HEK293 (cell line): ENCODE results near the gene HSPG2.

ENCODE experiments used
- CTCF ChIA-PET: fragments of 350-600 bp; formaldehyde crosslinking; extraction: SDS; loops from one replicate; lab custom pipeline; 2021; ENCODE audit warnings: antibody characterized with exemption; lab: Yijun Ruan, JAX
- POLR2A ChIA-PET: fragments of 300-600 bp; formaldehyde crosslinking; extraction: SDS; loops from one replicate; lab custom pipeline; 2020; ENCODE audit warnings: antibody characterized with exemption, inconsistent platforms; lab: Yijun Ruan, JAX
- H3K27ac ChIP-seq: fragments of 200-500 bp; sonication (Bioruptor generic); 2 replicates; pipeline ENCODE4 v1.5.1; 2014; ENCODE audit warnings: low read depth, low read length, control low read depth, inconsistent platforms; ENCODE audit errors: extremely low read depth
- H3K36me3 ChIP-seq, 2 experiments: fragments of 200-500 bp in 1 of 2; sonication (Bioruptor generic) in 1 of 2; 1 replicate in 1 of 2; 2 replicates in 1 of 2; pipeline ENCODE4 v1.5.1; 2014 to 2017; ENCODE audit warnings: inconsistent platforms in 2 of 2, low read length in 2 of 2; ENCODE audit not compliant: control insufficient read depth in 2 of 2, insufficient read depth in 1 of 2
- H3K4me1 ChIP-seq: fragments of 200-500 bp; sonication (Bioruptor generic); 2 replicates; pipeline ENCODE4 v1.5.1; 2014; ENCODE audit warnings: mild to moderate bottlenecking, low read length, inconsistent platforms; ENCODE audit not compliant: control insufficient read depth, insufficient read depth
- H3K4me3 ChIP-seq: 2 replicates; pipeline ENCODE4 v1.5.1; 2011; ENCODE audit warnings: low read depth, mild to moderate bottlenecking, control low read depth, low read length, moderate library complexity
- H3K9me3 ChIP-seq: fragments of 200-500 bp; sonication (Bioruptor generic); 2 replicates; pipeline ENCODE4 v1.5.1; 2014; ENCODE audit warnings: low read depth, low read length, inconsistent platforms; ENCODE audit not compliant: control insufficient read depth, insufficient read depth
- FEZF1 ChIP-seq: fragments of 450-650 bp; formaldehyde crosslinking; IDR thresholded peaks from 2 replicates; pipeline ENCODE4 v1.5.1; 2016; ENCODE audit warnings: missing biosample characterization, missing genetic modification characterization
- GLIS2 ChIP-seq: fragments of 450-650 bp; formaldehyde crosslinking; IDR thresholded peaks from 2 replicates; pipeline ENCODE4 v1.5.1; 2016; ENCODE audit warnings: missing biosample characterization, missing genetic modification characterization
- SP7 ChIP-seq: fragments of 450-650 bp; formaldehyde crosslinking; IDR thresholded peaks from 2 replicates; pipeline ENCODE4 v1.5.1; 2016; ENCODE audit warnings: missing biosample characterization, missing genetic modification characterization
- TRIM28 ChIP-seq: IDR thresholded peaks from 2 replicates; pipeline ENCODE4 v1.6.1; 2011; ENCODE audit warnings: low read length, control low read depth, borderline replicate concordance
- ZFP69B ChIP-seq: fragments of 450-650 bp; formaldehyde crosslinking; IDR thresholded peaks from 2 replicates; pipeline ENCODE4 v1.5.1; 2016; ENCODE audit warnings: missing biosample characterization, missing genetic modification characterization
- ZIC2 ChIP-seq: fragments of 450-650 bp; formaldehyde crosslinking; IDR thresholded peaks from 2 replicates; pipeline ENCODE4 v1.5.1; 2016; ENCODE audit warnings: missing biosample characterization, missing genetic modification characterization
- ZNF169 ChIP-seq: fragments of 450-650 bp; formaldehyde crosslinking; IDR thresholded peaks from 2 replicates; pipeline ENCODE4 v1.5.1; 2016; ENCODE audit warnings: missing biosample characterization, missing genetic modification characterization
- ZNF473 ChIP-seq: fragments of 450-650 bp; formaldehyde crosslinking; IDR thresholded peaks from 2 replicates; pipeline ENCODE4 v1.5.1; 2017; ENCODE audit warnings: missing biosample characterization, missing genetic modification characterization
- ZNF521 ChIP-seq: fragments of 450-650 bp; formaldehyde crosslinking; IDR thresholded peaks from 2 replicates; pipeline ENCODE4 v1.5.1; 2017; ENCODE audit warnings: missing biosample characterization, mild to moderate bottlenecking, missing genetic modification characterization
- ZNF529 ChIP-seq: fragments of 450-650 bp; formaldehyde crosslinking; IDR thresholded peaks from 2 replicates; pipeline ENCODE4 v1.5.1; 2017; ENCODE audit warnings: missing genetic modification characterization, missing biosample characterization; ENCODE audit not compliant: insufficient replicate concordance
- ZNF629 ChIP-seq: fragments of 450-650 bp; formaldehyde crosslinking; IDR thresholded peaks from 2 replicates; pipeline ENCODE4 v1.5.1; 2017; ENCODE audit warnings: missing biosample characterization, missing genetic modification characterization
- TF ChIP-seq, protein P1 (sequence below): fragments of 450-650 bp; formaldehyde crosslinking; IDR thresholded peaks from 2 replicates; pipeline ENCODE4 v1.5.1; 2016; ENCODE audit warnings: missing biosample characterization, missing genetic modification characterization
- TF ChIP-seq, protein P2 (sequence below): fragments of 450-650 bp; formaldehyde crosslinking; IDR thresholded peaks from 2 replicates; pipeline ENCODE4 v1.5.1; 2016; ENCODE audit warnings: missing biosample characterization, missing genetic modification characterization
- TF ChIP-seq, protein P3 (sequence below): fragments of 450-650 bp; formaldehyde crosslinking; IDR thresholded peaks from 2 replicates; pipeline ENCODE4 v1.5.1; 2016; ENCODE audit warnings: missing biosample characterization, missing genetic modification characterization
- TF ChIP-seq, protein P4 (sequence below): fragments of 450-650 bp; formaldehyde crosslinking; IDR thresholded peaks from 2 replicates; pipeline ENCODE4 v1.5.1; 2016; ENCODE audit warnings: missing biosample characterization, missing genetic modification characterization

HSPG2 gene

DNA sequence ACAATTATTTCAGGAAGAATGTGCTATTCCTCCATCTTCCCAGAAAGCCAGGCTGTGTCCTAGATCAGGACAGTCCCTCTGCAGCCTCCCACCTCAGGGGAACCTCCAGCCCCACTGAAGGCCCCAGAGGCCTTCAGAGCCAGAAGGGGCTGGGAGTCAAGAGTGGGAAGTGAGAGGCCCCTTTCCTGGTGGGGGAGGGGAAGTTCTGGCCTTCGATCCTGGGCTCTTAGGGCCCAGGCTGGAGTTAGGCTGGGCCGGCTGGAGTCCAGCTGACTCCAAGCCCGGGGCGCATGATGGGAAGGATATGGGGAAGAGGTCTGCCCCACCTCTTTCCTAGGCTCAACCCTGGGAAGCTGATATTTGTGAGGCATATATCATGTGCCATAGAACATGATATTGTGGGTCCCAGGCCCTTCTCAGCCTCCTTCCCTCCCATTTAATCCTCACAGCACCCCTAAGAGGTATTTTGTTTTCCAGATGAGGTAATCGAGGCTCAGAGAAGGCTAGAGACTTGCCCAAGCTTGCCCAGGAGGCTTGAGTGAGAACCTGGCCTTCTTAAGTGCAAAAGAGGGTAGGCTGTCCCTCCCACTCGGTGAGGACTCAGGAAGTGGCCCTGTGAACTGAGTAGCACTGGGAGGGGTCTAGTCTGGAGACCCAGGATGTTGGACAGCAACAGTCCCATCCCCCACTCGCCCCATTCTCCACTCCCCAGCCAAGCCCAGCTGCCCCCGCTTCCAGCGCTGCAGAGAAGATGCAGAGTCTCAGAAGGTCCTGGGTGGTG lies 18.6 kb upstream of the HSPG2 start:
- H3K4me1 ChIP-seq, result peaks cover 6% of the 10 kb centered on the region; the same call in 1 of the 2 replicates
- H3K27ac ChIP-seq, result no peak overlapping the region; the same call in 1 of the 2 replicates
- H3K9me3 ChIP-seq, result no peaks in the 10 kb centered on the region
- H3K36me3 ChIP-seq, result no peaks in the 10 kb centered on the region
- no peak overlapping the region for H3K4me3 ChIP-seq
- POLR2A ChIA-PET, result interaction anchor here (1.3 kb wide), 1 partner anchor 17 kb away, joined by 3 read pairs; no protein-coding TSS in a partner anchor
- TF ChIP-seq GLIS2 (tag by site-specific recombination), result no peak
- no peak for TF ChIP-seq ZNF473 (tag by site-specific recombination)
- TF ChIP-seq TRIM28, result no peak
- 0 out of 2 replicates have a peak, but pooled peaks have one; percentile 19 for TF ChIP-seq ZNF629 (tag by site-specific recombination)
- no peak for TF ChIP-seq ZIC2 (tag by site-specific recombination)
- 0 out of 2 replicates have a peak, but pooled peaks have one; percentile 22 for TF ChIP-seq SP7
- no peak for TF ChIP-seq FEZF1 (tag by site-specific recombination)
- TF ChIP-seq ZNF169, result no peak
- TF ChIP-seq, protein P1, sequence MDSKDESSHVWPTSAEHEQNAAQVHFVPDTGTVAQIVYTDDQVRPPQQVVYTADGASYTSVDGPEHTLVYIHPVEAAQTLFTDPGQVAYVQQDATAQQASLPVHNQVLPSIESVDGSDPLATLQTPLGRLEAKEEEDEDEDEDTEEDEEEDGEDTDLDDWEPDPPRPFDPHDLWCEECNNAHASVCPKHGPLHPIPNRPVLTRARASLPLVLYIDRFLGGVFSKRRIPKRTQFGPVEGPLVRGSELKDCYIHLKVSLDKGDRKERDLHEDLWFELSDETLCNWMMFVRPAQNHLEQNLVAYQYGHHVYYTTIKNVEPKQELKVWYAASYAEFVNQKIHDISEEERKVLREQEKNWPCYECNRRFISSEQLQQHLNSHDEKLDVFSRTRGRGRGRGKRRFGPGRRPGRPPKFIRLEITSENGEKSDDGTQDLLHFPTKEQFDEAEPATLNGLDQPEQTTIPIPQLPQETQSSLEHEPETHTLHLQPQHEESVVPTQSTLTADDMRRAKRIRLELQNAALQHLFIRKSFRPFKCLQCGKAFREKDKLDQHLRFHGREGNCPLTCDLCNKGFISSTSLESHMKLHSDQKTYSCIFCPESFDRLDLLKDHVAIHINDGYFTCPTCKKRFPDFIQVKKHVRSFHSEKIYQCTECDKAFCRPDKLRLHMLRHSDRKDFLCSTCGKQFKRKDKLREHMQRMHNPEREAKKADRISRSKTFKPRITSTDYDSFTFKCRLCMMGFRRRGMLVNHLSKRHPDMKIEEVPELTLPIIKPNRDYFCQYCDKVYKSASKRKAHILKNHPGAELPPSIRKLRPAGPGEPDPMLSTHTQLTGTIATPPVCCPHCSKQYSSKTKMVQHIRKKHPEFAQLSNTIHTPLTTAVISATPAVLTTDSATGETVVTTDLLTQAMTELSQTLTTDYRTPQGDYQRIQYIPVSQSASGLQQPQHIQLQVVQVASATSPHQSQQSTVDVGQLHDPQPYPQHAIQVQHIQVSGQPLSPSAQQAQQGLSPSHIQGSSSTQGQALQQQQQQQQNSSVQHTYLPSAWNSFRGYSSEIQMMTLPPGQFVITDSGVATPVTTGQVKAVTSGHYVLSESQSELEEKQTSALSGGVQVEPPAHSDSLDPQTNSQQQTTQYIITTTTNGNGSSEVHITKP (tag by site-specific recombination), result peak; percentile 74
- TF ChIP-seq, protein P2, sequence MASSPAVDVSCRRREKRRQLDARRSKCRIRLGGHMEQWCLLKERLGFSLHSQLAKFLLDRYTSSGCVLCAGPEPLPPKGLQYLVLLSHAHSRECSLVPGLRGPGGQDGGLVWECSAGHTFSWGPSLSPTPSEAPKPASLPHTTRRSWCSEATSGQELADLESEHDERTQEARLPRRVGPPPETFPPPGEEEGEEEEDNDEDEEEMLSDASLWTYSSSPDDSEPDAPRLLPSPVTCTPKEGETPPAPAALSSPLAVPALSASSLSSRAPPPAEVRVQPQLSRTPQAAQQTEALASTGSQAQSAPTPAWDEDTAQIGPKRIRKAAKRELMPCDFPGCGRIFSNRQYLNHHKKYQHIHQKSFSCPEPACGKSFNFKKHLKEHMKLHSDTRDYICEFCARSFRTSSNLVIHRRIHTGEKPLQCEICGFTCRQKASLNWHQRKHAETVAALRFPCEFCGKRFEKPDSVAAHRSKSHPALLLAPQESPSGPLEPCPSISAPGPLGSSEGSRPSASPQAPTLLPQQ (tag by site-specific recombination), result peak; percentile 87
- 0 out of 2 replicates have a peak, but pooled peaks have one; percentile 54 for TF ChIP-seq ZFP69B (tag by site-specific recombination)
- TF ChIP-seq ZNF521 (tag by site-specific recombination), result no peak
- TF ChIP-seq, protein P3, sequence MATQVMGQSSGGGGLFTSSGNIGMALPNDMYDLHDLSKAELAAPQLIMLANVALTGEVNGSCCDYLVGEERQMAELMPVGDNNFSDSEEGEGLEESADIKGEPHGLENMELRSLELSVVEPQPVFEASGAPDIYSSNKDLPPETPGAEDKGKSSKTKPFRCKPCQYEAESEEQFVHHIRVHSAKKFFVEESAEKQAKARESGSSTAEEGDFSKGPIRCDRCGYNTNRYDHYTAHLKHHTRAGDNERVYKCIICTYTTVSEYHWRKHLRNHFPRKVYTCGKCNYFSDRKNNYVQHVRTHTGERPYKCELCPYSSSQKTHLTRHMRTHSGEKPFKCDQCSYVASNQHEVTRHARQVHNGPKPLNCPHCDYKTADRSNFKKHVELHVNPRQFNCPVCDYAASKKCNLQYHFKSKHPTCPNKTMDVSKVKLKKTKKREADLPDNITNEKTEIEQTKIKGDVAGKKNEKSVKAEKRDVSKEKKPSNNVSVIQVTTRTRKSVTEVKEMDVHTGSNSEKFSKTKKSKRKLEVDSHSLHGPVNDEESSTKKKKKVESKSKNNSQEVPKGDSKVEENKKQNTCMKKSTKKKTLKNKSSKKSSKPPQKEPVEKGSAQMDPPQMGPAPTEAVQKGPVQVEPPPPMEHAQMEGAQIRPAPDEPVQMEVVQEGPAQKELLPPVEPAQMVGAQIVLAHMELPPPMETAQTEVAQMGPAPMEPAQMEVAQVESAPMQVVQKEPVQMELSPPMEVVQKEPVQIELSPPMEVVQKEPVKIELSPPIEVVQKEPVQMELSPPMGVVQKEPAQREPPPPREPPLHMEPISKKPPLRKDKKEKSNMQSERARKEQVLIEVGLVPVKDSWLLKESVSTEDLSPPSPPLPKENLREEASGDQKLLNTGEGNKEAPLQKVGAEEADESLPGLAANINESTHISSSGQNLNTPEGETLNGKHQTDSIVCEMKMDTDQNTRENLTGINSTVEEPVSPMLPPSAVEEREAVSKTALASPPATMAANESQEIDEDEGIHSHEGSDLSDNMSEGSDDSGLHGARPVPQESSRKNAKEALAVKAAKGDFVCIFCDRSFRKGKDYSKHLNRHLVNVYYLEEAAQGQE (tag by site-specific recombination), result peak; percentile 66
- TF ChIP-seq, protein P4, sequence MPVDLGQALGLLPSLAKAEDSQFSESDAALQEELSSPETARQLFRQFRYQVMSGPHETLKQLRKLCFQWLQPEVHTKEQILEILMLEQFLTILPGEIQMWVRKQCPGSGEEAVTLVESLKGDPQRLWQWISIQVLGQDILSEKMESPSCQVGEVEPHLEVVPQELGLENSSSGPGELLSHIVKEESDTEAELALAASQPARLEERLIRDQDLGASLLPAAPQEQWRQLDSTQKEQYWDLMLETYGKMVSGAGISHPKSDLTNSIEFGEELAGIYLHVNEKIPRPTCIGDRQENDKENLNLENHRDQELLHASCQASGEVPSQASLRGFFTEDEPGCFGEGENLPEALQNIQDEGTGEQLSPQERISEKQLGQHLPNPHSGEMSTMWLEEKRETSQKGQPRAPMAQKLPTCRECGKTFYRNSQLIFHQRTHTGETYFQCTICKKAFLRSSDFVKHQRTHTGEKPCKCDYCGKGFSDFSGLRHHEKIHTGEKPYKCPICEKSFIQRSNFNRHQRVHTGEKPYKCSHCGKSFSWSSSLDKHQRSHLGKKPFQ, result 0 out of 2 replicates have a peak, but pooled peaks have one; percentile 11
- TF ChIP-seq ZNF529 (tag by site-specific recombination), result no peak
- CTCF ChIA-PET, result interaction anchor here (0.6 to 1.5 kb wide), 2 partner anchors 16 to 319 kb away, joined by 3 to 6 read pairs; no protein-coding TSS in a partner anchor
